ENCODE results near the gene PRSS48.
"Not testable (repeated sequence)": the region's sequence is repeated elsewhere in the genome, so short reads cannot be mapped to it uniquely, and the experiment has no call there.

The PRSS48 gene

GRCh38 chr4:151318307-151319006 is 41.5 kb downstream of the PRSS48 start:
- H3K9me3 ChIP-seq (replicated peaks; ENCODE audit: insufficient read depth, low read length) = no peaks in the 10 kb centered on the region
- no peak overlapping the region for H3K4me2 ChIP-seq (ENCODE audit: low read depth, low read length)
- H4K20me1 ChIP-seq (ENCODE audit: insufficient read depth, low read length) = no peaks in the 10 kb centered on the region
- H3K27ac ChIP-seq (ENCODE audit: low read length) = no peak overlapping the region
- H3K9ac ChIP-seq (ENCODE audit: low read length) = no peak overlapping the region
- no peaks in the 10 kb centered on the region for H3F3A ChIP-seq (ENCODE audit: insufficient read depth, low read length)
- no peak overlapping the region for H3K4me3 ChIP-seq (ENCODE audit: low read length)
- no peak for DNase-seq
- no peaks in the 10 kb centered on the region for H3K36me3 ChIP-seq (replicated peaks; ENCODE audit: insufficient read depth, low read length)
- H3K4me1 ChIP-seq (ENCODE audit: low read length) = no peaks in the 10 kb centered on the region
- H2AFZ ChIP-seq (ENCODE audit: low read length) = no peak overlapping the region
- no peaks in the 10 kb centered on the region for H3K79me2 ChIP-seq (ENCODE audit: low read length)
- TF ChIP-seq CTCF (IDR thresholded peaks at IDR 0.05; ENCODE audit: low read length) (no peak), EZH2 (optimal IDR thresholded peaks at IDR 0.05; ENCODE audit: low read depth, low read length) (no peak), EZH2phosphoT487 (IDR thresholded peaks at IDR 0.05; ENCODE audit: low read length) (no peak)
- 0 out of 2 replicates have a peak, but pooled peaks cover under 1% of the 10 kb centered on the region for H3K27me3 ChIP-seq (replicated peaks; ENCODE audit: insufficient read depth, low read length)
- H3K9me2 ChIP-seq (replicated peaks; ENCODE audit: insufficient read depth, low read length) = no peaks in the 10 kb centered on the region

DNA sequence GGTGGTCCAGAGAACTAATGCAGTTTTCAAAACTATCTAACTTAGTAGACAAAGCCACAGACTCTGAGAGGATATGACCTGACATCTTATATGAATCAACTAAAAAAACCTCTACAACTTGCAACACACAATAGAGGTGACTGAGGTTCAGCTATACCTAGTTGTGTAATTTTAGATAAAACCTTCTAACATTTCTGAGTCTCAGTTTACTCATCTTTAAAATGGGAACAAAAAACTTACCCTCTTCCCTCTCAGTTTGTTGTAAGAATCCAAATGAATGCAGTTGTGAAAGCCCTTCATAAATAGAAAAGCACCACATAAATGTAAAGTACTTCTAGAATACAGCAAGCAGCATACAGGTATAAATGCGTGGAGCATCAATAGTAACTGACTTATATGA is 42.5 kb downstream of the PRSS48 start:
- no peak overlapping the region for H3K27ac ChIP-seq (ENCODE audit: low read length)
- H3K36me3 ChIP-seq (replicated peaks; ENCODE audit: insufficient read depth, low read length) = no peaks in the 10 kb centered on the region
- no peaks in the 10 kb centered on the region for H3K4me1 ChIP-seq (ENCODE audit: low read length)
- H3K79me2 ChIP-seq (ENCODE audit: low read length) = no peaks in the 10 kb centered on the region
- H3F3A ChIP-seq (ENCODE audit: insufficient read depth, low read length) = no peaks in the 10 kb centered on the region
- 0 out of 2 replicates have a peak, but pooled peaks cover 5% of the 10 kb centered on the region for H3K27me3 ChIP-seq (replicated peaks; ENCODE audit: insufficient read depth, low read length)
- H3K9me3 ChIP-seq (replicated peaks; ENCODE audit: insufficient read depth, low read length) = no peaks in the 10 kb centered on the region
- H3K9ac ChIP-seq (ENCODE audit: low read length) = no peak overlapping the region
- no peak overlapping the region for H2AFZ ChIP-seq (ENCODE audit: low read length)
- no peak for TF ChIP-seq CTCF (IDR thresholded peaks at IDR 0.05; ENCODE audit: low read length)
- TF ChIP-seq EZH2phosphoT487 (IDR thresholded peaks at IDR 0.05; ENCODE audit: low read length) = no peak
- TF ChIP-seq EZH2 (optimal IDR thresholded peaks at IDR 0.05; ENCODE audit: low read depth, low read length) = no peak
- DNase-seq = no peak
- no peak overlapping the region for H3K4me3 ChIP-seq (ENCODE audit: low read length)
- H3K4me2 ChIP-seq (ENCODE audit: low read depth, low read length) = no peak overlapping the region
- no peaks in the 10 kb centered on the region for H4K20me1 ChIP-seq (ENCODE audit: insufficient read depth, low read length)
- no peaks in the 10 kb centered on the region for H3K9me2 ChIP-seq (replicated peaks; ENCODE audit: insufficient read depth, low read length)

DNA sequence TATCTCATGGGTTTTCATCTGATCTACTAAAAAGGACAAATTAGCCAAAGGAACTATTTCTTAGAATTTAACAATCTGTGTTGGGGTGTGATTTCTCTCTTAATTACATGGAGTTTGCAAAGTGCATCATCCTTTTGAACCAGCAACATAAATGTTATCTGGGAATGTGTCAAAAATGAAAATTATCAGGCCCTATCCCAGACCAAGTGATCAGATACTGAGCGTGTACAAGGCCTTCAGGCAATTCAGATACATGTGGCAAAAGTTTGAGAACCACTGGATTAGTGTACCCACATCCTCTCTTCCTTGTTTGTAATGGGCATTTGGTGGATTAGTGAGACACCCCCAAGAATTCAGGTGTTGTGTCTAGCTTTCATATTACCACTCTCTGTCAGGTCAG is 44.6 kb downstream of the PRSS48 start:
- no peak overlapping the region for H2AFZ ChIP-seq (ENCODE audit: low read length)
- H3K9me2 ChIP-seq (replicated peaks; ENCODE audit: insufficient read depth, low read length) = no peaks in the 10 kb centered on the region
- no peaks in the 10 kb centered on the region for H3K36me3 ChIP-seq (replicated peaks; ENCODE audit: insufficient read depth, low read length)
- no peak overlapping the region for H3K27ac ChIP-seq (ENCODE audit: low read length)
- no peaks in the 10 kb centered on the region for H3F3A ChIP-seq (ENCODE audit: insufficient read depth, low read length)
- H3K4me2 ChIP-seq (ENCODE audit: low read depth, low read length) = no peak overlapping the region
- TF ChIP-seq CTCF (IDR thresholded peaks at IDR 0.05; ENCODE audit: low read length) (no peak), EZH2 (optimal IDR thresholded peaks at IDR 0.05; ENCODE audit: low read depth, low read length) (no peak), EZH2phosphoT487 (IDR thresholded peaks at IDR 0.05; ENCODE audit: low read length) (no peak)
- H3K4me1 ChIP-seq (ENCODE audit: low read length) = no peaks in the 10 kb centered on the region
- peaks cover 9% of the 10 kb centered on the region; the same call in 1 of the 2 replicates for H3K27me3 ChIP-seq (replicated peaks; ENCODE audit: insufficient read depth, low read length)
- no peak for DNase-seq
- no peaks in the 10 kb centered on the region for H3K79me2 ChIP-seq (ENCODE audit: low read length)
- H3K9ac ChIP-seq (ENCODE audit: low read length) = no peak overlapping the region
- H4K20me1 ChIP-seq (ENCODE audit: insufficient read depth, low read length) = no peaks in the 10 kb centered on the region
- H3K4me3 ChIP-seq (ENCODE audit: low read length) = no peak overlapping the region
- no peaks in the 10 kb centered on the region for H3K9me3 ChIP-seq (replicated peaks; ENCODE audit: insufficient read depth, low read length)

- H3K4me1 ChIP-seq (ENCODE audit: low read length); H3K9ac ChIP-seq (ENCODE audit: low read length); H3K4me2 ChIP-seq (ENCODE audit: low read depth, low read length); H3F3A ChIP-seq (ENCODE audit: insufficient read depth, low read length); H3K27ac ChIP-seq (ENCODE audit: low read length); H3K27me3 ChIP-seq (replicated peaks; ENCODE audit: insufficient read depth, low read length); H4K20me1 ChIP-seq (ENCODE audit: insufficient read depth, low read length); H3K9me3 ChIP-seq (replicated peaks; ENCODE audit: insufficient read depth, low read length); H3K36me3 ChIP-seq (replicated peaks; ENCODE audit: insufficient read depth, low read length); H3K9me2 ChIP-seq (replicated peaks; ENCODE audit: insufficient read depth, low read length); H2AFZ ChIP-seq (ENCODE audit: low read length); H3K4me3 ChIP-seq (ENCODE audit: low read length); DNase-seq; H3K79me2 ChIP-seq (ENCODE audit: low read length): not testable (repeated sequence)
Observed at GRCh38 chr4:151322161-151322560, 45.2 kb downstream of the PRSS48 start.

Data from MM.1S (cell line).